Measurements from ENCODE around the gene CTNNA3.

GRCh38 chr10:66350622-66351399 is 1345.2 kb downstream of the CTNNA3 start:
- TF ChIP-seq, protein P1, sequence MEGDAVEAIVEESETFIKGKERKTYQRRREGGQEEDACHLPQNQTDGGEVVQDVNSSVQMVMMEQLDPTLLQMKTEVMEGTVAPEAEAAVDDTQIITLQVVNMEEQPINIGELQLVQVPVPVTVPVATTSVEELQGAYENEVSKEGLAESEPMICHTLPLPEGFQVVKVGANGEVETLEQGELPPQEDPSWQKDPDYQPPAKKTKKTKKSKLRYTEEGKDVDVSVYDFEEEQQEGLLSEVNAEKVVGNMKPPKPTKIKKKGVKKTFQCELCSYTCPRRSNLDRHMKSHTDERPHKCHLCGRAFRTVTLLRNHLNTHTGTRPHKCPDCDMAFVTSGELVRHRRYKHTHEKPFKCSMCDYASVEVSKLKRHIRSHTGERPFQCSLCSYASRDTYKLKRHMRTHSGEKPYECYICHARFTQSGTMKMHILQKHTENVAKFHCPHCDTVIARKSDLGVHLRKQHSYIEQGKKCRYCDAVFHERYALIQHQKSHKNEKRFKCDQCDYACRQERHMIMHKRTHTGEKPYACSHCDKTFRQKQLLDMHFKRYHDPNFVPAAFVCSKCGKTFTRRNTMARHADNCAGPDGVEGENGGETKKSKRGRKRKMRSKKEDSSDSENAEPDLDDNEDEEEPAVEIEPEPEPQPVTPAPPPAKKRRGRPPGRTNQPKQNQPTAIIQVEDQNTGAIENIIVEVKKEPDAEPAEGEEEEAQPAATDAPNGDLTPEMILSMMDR (IDR thresholded peaks at IDR 0.05 in 8 of 11, conservative IDR thresholded peaks at IDR 0.05 in 3 of 11), result no peak
- TF ChIP-seq POLR2A (IDR thresholded peaks at IDR 0.05), result no peak

All from spleen (tissue), 7 donors.